Measurements from ENCODE around the gene NDUFS8. TPM values are rescaled to one million over a fixed set of nuclear protein-coding genes. Genes with fewer than 3 reads are reported as not detected.
"Not testable (repeated sequence)": the region's sequence is repeated elsewhere in the genome, so short reads cannot be mapped to it uniquely, and the experiment has no call there.

NDUFS8 gene
- total RNA-seq, 1 donor from 2014 or later = 125 TPM

DNA sequence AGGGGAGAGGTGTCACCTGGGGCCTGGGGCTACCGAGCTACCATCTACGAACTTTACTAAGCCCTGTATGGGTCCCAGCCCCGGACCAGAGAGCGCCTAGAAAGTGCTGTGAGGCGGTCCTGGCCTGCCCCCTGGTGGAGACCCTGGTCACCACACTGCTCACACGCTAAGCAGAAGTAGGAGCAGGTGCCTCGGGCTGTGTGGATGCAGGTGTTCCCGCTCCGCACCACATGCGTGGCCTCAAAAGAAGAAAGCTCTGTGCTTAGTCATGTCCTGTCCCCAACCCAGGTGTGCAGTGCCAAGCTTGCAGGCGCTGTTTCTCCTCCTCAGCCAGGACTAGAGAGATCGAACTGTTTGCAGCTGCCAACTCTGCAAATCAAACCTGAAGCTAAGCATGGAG, 36.7 kb upstream of the NDUFS8 start:
- DNase-seq (ENCODE audit: low spot score, unreplicated experiment); H3K4me1 Mint-ChIP-seq (ENCODE audit: low read depth); H3K36me3 Mint-ChIP-seq (ENCODE audit: insufficient read depth); H3K4me3 Mint-ChIP-seq (ENCODE audit: low read depth); H3K9me3 Mint-ChIP-seq (ENCODE audit: low read depth); H3K27ac Mint-ChIP-seq: not testable (repeated sequence)
- H3K27me3 Mint-ChIP-seq = peaks cover 48% of the 10 kb centered on the region
- TF ChIP-seq, protein P1, sequence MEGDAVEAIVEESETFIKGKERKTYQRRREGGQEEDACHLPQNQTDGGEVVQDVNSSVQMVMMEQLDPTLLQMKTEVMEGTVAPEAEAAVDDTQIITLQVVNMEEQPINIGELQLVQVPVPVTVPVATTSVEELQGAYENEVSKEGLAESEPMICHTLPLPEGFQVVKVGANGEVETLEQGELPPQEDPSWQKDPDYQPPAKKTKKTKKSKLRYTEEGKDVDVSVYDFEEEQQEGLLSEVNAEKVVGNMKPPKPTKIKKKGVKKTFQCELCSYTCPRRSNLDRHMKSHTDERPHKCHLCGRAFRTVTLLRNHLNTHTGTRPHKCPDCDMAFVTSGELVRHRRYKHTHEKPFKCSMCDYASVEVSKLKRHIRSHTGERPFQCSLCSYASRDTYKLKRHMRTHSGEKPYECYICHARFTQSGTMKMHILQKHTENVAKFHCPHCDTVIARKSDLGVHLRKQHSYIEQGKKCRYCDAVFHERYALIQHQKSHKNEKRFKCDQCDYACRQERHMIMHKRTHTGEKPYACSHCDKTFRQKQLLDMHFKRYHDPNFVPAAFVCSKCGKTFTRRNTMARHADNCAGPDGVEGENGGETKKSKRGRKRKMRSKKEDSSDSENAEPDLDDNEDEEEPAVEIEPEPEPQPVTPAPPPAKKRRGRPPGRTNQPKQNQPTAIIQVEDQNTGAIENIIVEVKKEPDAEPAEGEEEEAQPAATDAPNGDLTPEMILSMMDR (IDR thresholded peaks at IDR 0.05; ENCODE audit: unreplicated experiment) = peak; percentile 70

- H3K27me3 Mint-ChIP-seq = peaks cover 42% of the 10 kb centered on the region
- H3K4me3 Mint-ChIP-seq (ENCODE audit: low read depth); H3K4me1 Mint-ChIP-seq (ENCODE audit: low read depth); H3K36me3 Mint-ChIP-seq (ENCODE audit: insufficient read depth); H3K27ac Mint-ChIP-seq; H3K9me3 Mint-ChIP-seq (ENCODE audit: low read depth); DNase-seq (ENCODE audit: low spot score, unreplicated experiment): not testable (repeated sequence)
Measured at GRCh38 chr11:67994387-67994786, 36.1 kb upstream of the NDUFS8 start.

- H3K4me3 Mint-ChIP-seq (ENCODE audit: low read depth); H3K9me3 Mint-ChIP-seq (ENCODE audit: low read depth); H3K4me1 Mint-ChIP-seq (ENCODE audit: low read depth); DNase-seq (ENCODE audit: low spot score, unreplicated experiment); H3K36me3 Mint-ChIP-seq (ENCODE audit: insufficient read depth); H3K27ac Mint-ChIP-seq: not testable (repeated sequence)
- peaks cover 35% of the 10 kb centered on the region for H3K27me3 Mint-ChIP-seq
Measured at GRCh38 chr11:67995129-67995528, 35.4 kb upstream of the NDUFS8 start.

GRCh38 chr11:67995579-67995978, 34.9 kb upstream of the NDUFS8 start:
- H3K9me3 Mint-ChIP-seq (ENCODE audit: low read depth); H3K4me1 Mint-ChIP-seq (ENCODE audit: low read depth); H3K36me3 Mint-ChIP-seq (ENCODE audit: insufficient read depth); H3K27ac Mint-ChIP-seq; DNase-seq (ENCODE audit: low spot score, unreplicated experiment); H3K4me3 Mint-ChIP-seq (ENCODE audit: low read depth): not testable (repeated sequence)
- H3K27me3 Mint-ChIP-seq = peaks cover 35% of the 10 kb centered on the region

GRCh38 chr11:67996051-67996450, 34.4 kb upstream of the NDUFS8 start:
- DNase-seq (ENCODE audit: low spot score, unreplicated experiment) = no peak
- Mint-ChIP-seq H3K4me1 (ENCODE audit: low read depth) (no peaks in the 10 kb centered on the region), H3K9me3 (ENCODE audit: low read depth) (no peaks in the 10 kb centered on the region), H3K4me3 (ENCODE audit: low read depth) (no peak overlapping the region), H3K36me3 (ENCODE audit: insufficient read depth) (peaks cover 1% of the 10 kb centered on the region), H3K27me3 (peaks cover 33% of the 10 kb centered on the region), H3K27ac (no peak overlapping the region)
- TF ChIP-seq, protein P1 (IDR thresholded peaks at IDR 0.05; ENCODE audit: unreplicated experiment) = no peak

GRCh38 chr11:67996622-67997474, 33.6 kb upstream of the NDUFS8 start:
- Mint-ChIP-seq H3K4me1 (ENCODE audit: low read depth) (no peaks in the 10 kb centered on the region), H3K9me3 (ENCODE audit: low read depth) (no peaks in the 10 kb centered on the region), H3K27me3 (peaks cover 30% of the 10 kb centered on the region), H3K36me3 (ENCODE audit: insufficient read depth) (peaks cover 1% of the 10 kb centered on the region), H3K4me3 (ENCODE audit: low read depth) (no peak overlapping the region), H3K27ac (no peak overlapping the region)
- DNase-seq (ENCODE audit: low spot score, unreplicated experiment) = no peak
- TF ChIP-seq, protein P1 (IDR thresholded peaks at IDR 0.05; ENCODE audit: unreplicated experiment) = no peak

- TF ChIP-seq, protein P1 (IDR thresholded peaks at IDR 0.05; ENCODE audit: unreplicated experiment) = no peak
- Mint-ChIP-seq H3K27me3 (peaks cover 29% of the 10 kb centered on the region), H3K9me3 (ENCODE audit: low read depth) (no peaks in the 10 kb centered on the region), H3K27ac (no peak overlapping the region), H3K4me1 (ENCODE audit: low read depth) (peaks cover 2% of the 10 kb centered on the region), H3K36me3 (ENCODE audit: insufficient read depth) (peaks cover 1% of the 10 kb centered on the region), H3K4me3 (ENCODE audit: low read depth) (no peak overlapping the region)
- DNase-seq (ENCODE audit: low spot score, unreplicated experiment) = no peak
Measured at GRCh38 chr11:67997475-67997921, 33.0 kb upstream of the NDUFS8 start.

Data from progenitor cell of endocrine pancreas (in vitro differentiated cells).